ENCODE results near the gene DDX3X. TPM values are rescaled to one million over a fixed set of nuclear protein-coding genes. Genes with fewer than 3 reads are reported as not detected.

DDX3X gene
- total RNA-seq, 2 experiments from 2014 or later: 75.1 to 85.0 TPM

GRCh38 chrX:41406201-41406600 is 72.2 kb downstream of the DDX3X start:
- CTCF ChIA-PET (ENCODE audit: unreplicated experiment): no interaction called here

GRCh38 chrX:41407816-41408215 is 73.9 kb downstream of the DDX3X start:
- no peaks in the 10 kb centered on the region for H3K9me3 ChIP-seq (ENCODE audit: low read length)
- TF ChIP-seq CTCF (conservative IDR thresholded peaks at IDR 0.05; ENCODE audit: low read length): no peak
- no peak for TF ChIP-seq EZH2phosphoT487 (IDR thresholded peaks at IDR 0.05; ENCODE audit: borderline replicate concordance, low read depth, low read length)
- H2AFZ ChIP-seq (ENCODE audit: low read length): no peak overlapping the region
- POLR2A ChIA-PET: no interaction called here
- BruUV-seq (replicated peaks): no TSS peak
- intact Hi-C loops (cut with micrococcal nuclease; ENCODE audit: unreplicated experiment): no loop called here
- H3K9me2 ChIP-seq (ENCODE audit: insufficient read depth, low read length): no peaks in the 10 kb centered on the region
- H3K27ac ChIP-seq (ENCODE audit: low read depth, low read length, poor library complexity, severe bottlenecking): no peak overlapping the region
- H3K79me2 ChIP-seq (ENCODE audit: insufficient read depth, low read depth, low read length): no peaks in the 10 kb centered on the region
- CTCF ChIA-PET (ENCODE audit: unreplicated experiment): no interaction called here
- H3K4me3 ChIP-seq (ENCODE audit: low read depth, low read length, poor library complexity, severe bottlenecking): no peak overlapping the region
- DNase-seq (ENCODE audit: low spot score): no peak
- no peaks in the 10 kb centered on the region for H3K36me3 ChIP-seq (ENCODE audit: insufficient read depth, low read length)
- no peaks in the 10 kb centered on the region for H4K20me1 ChIP-seq (ENCODE audit: insufficient read depth, low read length)
- H3K4me1 ChIP-seq (ENCODE audit: insufficient read depth, low read length, poor library complexity, severe bottlenecking): no peaks in the 10 kb centered on the region
- no peak overlapping the region for H3K4me2 ChIP-seq (ENCODE audit: low read length)

More at GRCh38 chrX:41406201-41406600, 72.2 kb downstream of the DDX3X start:
- Histone ChIP-seq H3K9me3 (ENCODE audit: low read length) (no peaks in the 10 kb centered on the region), H3K4me2 (ENCODE audit: low read length) (no peak overlapping the region), H3K9me2 (ENCODE audit: insufficient read depth, low read length) (no peaks in the 10 kb centered on the region), H3K79me2 (ENCODE audit: insufficient read depth, low read depth, low read length) (no peaks in the 10 kb centered on the region), H3K27ac (ENCODE audit: low read depth, low read length, poor library complexity, severe bottlenecking) (no peak overlapping the region), H3K4me3 (ENCODE audit: low read depth, low read length, poor library complexity, severe bottlenecking) (no peak overlapping the region), H3K36me3 (ENCODE audit: insufficient read depth, low read length) (no peaks in the 10 kb centered on the region), H4K20me1 (ENCODE audit: insufficient read depth, low read length) (no peaks in the 10 kb centered on the region), H2AFZ (ENCODE audit: low read length) (no peak overlapping the region), H3K4me1 (ENCODE audit: insufficient read depth, low read length, poor library complexity, severe bottlenecking) (no peaks in the 10 kb centered on the region)
- TF ChIP-seq EZH2phosphoT487 (IDR thresholded peaks at IDR 0.05; ENCODE audit: borderline replicate concordance, low read depth, low read length) (no peak), CTCF (conservative IDR thresholded peaks at IDR 0.05; ENCODE audit: low read length) (no peak)
- DNase-seq (ENCODE audit: low spot score): no peak
- no TSS peak for BruUV-seq (replicated peaks)
- POLR2A ChIA-PET: interaction anchor here (0.5 kb wide), 1 partner anchor 9 kb away, joined by 4 read pairs; no protein-coding TSS in a partner anchor
- intact Hi-C loops (cut with micrococcal nuclease; ENCODE audit: unreplicated experiment): no loop called here

- H3K4me2 ChIP-seq (ENCODE audit: low read length): no peak overlapping the region
- CTCF ChIA-PET (ENCODE audit: unreplicated experiment): no interaction called here
- no peak overlapping the region for H3K27ac ChIP-seq (ENCODE audit: low read depth, low read length, poor library complexity, severe bottlenecking)
- no peaks in the 10 kb centered on the region for H3K36me3 ChIP-seq (ENCODE audit: insufficient read depth, low read length)
- no peaks in the 10 kb centered on the region for H3K79me2 ChIP-seq (ENCODE audit: insufficient read depth, low read depth, low read length)
- intact Hi-C loops (cut with micrococcal nuclease; ENCODE audit: unreplicated experiment): no loop called here
- no peaks in the 10 kb centered on the region for H3K9me2 ChIP-seq (ENCODE audit: insufficient read depth, low read length)
- POLR2A ChIA-PET: interaction anchor here (0.5 to 0.7 kb wide), 3 partner anchors 13 to 543 kb away, joined by 3 to 4 read pairs (median 3); no protein-coding TSS in a partner anchor
- TF ChIP-seq CTCF (conservative IDR thresholded peaks at IDR 0.05; ENCODE audit: low read length) (no peak), EZH2phosphoT487 (IDR thresholded peaks at IDR 0.05; ENCODE audit: borderline replicate concordance, low read depth, low read length) (no peak)
- DNase-seq (ENCODE audit: low spot score): no peak
- no peaks in the 10 kb centered on the region for H3K4me1 ChIP-seq (ENCODE audit: insufficient read depth, low read length, poor library complexity, severe bottlenecking)
- H3K9me3 ChIP-seq (ENCODE audit: low read length): no peaks in the 10 kb centered on the region
- H4K20me1 ChIP-seq (ENCODE audit: insufficient read depth, low read length): no peaks in the 10 kb centered on the region
- no TSS peak for BruUV-seq (replicated peaks)
- no peak overlapping the region for H3K4me3 ChIP-seq (ENCODE audit: low read depth, low read length, poor library complexity, severe bottlenecking)
- H2AFZ ChIP-seq (ENCODE audit: low read length): no peak overlapping the region
These were observed 74.6 kb downstream of the DDX3X start for GRCh38 chrX:41408576-41408975.

Measured in OCI-LY7 (cell line).